IPS-18a (cell line): Measurements from ENCODE around the gene CACNA1H.
"Not testable (repeated sequence)": the region's sequence is repeated elsewhere in the genome, so short reads cannot be mapped to it uniquely, and the experiment has no call there.

Experiments
- H3K27ac ChIP-seq: one replicate; pipeline ENCODE4 v1.5.1; 2013; ENCODE audit warnings: low read length
- H3K27me3 ChIP-seq: one replicate; pipeline ENCODE4 v1.6.1; 2013; ENCODE audit warnings: mild to moderate bottlenecking, low read length; ENCODE audit not compliant: control insufficient read depth, insufficient read depth
- H3K36me3 ChIP-seq: one replicate; pipeline ENCODE4 v1.6.1; 2013; ENCODE audit warnings: low read depth, low read length; ENCODE audit not compliant: control insufficient read depth
- H3K4me1 ChIP-seq: one replicate; pipeline ENCODE4 v1.6.1; 2013; ENCODE audit warnings: low read depth, low read length; ENCODE audit not compliant: control insufficient read depth
- H3K4me3 ChIP-seq: one replicate; pipeline ENCODE4 v1.5.1; 2013; ENCODE audit warnings: low read length
- H3K9ac ChIP-seq: one replicate; pipeline ENCODE4 v1.6.1; 2013; ENCODE audit warnings: mild to moderate bottlenecking, low read length, moderate library complexity
- H3K9me3 ChIP-seq: one replicate; pipeline ENCODE4 v1.6.1; 2013; ENCODE audit warnings: low read depth, low read length; ENCODE audit not compliant: control insufficient read depth

Gene CACNA1H

DNA sequence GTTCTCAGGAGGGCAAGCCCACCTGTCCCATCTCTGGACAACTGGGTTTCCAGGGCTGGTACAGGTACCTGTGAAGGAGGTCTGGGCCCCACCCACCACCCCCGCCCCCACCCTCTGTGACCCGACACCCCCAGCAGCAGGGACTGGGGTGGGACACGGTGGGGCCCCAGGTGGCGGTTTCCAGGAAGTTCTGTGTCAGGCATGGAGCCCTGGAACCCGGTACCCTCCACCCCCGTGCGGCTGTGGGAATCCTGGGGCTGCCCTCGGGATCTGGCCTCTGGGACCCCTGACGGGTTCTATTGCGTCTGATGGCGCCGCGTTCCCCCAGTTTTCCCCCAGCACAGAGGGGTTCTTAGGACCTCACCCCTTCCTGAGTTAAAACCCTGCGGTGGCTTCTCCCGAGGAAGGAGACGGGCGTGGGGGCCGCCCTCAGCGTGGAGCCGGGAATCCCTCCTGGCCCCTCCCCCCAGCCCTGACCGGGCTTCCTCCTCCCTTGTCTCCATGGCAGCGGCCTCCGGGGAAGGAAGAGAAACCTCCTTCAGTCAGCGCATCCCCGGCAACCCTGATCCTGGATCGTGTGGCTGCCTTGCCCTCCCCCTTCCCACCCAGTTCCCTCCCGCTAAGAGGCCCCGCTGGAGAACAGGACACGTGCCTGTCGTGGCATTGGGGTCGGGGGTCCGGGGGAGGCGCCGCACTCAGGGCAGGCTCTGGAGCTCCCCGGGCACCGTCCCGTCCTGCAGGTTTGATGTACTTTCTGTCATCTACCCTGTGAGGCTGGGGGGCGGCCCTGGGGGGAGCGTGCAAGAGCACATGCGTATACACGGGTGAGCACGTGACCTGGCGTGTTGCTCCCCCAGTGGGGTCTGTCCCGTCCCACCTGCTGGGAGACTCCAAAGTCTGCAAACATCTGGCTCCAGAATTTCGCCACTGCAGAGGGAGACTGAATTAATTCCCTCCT, 30.3 kb downstream of the CACNA1H start:
- no peaks in the 10 kb centered on the region for H3K27me3 ChIP-seq
- H3K9ac ChIP-seq, result no peak overlapping the region
- no peaks in the 10 kb centered on the region for H3K9me3 ChIP-seq
- no peaks in the 10 kb centered on the region for H3K4me1 ChIP-seq
- H3K27ac ChIP-seq, result no peak overlapping the region
- no peak overlapping the region for H3K4me3 ChIP-seq
- no peaks in the 10 kb centered on the region for H3K36me3 ChIP-seq

DNA sequence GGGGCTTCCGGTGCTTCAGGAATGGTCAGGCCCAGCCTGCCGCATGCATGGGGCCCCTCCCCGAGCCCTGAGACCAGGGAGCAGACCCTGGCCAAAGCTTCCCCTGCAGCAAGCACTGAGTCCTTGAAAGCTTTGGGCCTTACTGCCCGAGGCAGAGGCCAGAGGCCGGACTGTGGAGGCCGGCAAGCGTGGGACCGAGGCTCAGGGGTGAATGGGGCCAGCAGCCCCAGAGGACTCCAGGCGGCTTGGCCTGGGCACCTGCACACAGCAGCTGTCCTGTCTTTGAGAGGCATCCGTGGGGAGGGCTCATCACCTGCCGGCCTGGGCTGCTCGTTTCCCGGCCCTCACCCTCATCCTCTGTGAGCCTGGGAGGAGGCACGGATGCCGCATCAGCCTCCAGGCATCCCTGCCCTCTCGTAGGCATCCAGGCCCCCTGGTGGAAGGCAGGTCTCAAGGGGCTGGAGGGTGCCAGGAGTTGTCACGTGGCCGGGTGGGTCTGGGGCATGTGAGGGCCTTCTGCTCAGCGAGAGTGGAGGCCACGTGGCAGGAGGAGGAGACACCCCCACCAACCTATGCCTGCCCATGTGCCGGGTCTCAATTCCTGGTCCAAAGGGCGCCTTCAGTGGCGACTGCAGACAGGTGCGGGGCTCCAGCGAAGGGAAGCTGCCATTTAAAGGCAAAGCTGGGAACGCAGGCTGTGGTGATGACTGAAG, 31.4 kb downstream of the CACNA1H start:
- Histone ChIP-seq H3K4me1 (no peaks in the 10 kb centered on the region), H3K9ac (no peak overlapping the region), H3K4me3 (no peak overlapping the region), H3K36me3 (no peaks in the 10 kb centered on the region), H3K9me3 (no peaks in the 10 kb centered on the region), H3K27ac (no peak overlapping the region), H3K27me3 (no peaks in the 10 kb centered on the region)

DNA sequence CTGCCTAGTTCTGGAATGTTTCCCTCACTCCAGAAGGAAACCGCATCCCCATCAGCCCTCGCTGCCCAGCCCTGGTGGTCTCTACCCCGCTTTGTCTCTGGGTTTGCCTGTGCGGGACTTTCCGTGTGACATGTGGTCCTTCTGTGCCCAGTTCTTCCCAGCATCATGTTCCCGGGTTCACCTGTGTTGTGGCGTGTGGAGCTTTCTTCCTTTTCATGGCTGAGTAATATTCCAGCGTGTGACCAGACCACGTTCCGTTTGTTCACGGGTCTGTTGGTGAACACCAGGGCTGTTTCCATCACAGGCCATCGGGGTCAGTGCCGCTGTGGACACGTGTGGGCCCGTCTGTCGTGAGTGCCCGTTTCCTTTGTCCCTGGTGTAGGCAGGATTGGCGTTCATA, 32.1 kb downstream of the CACNA1H start:
- no peaks in the 10 kb centered on the region for H3K36me3 ChIP-seq
- no peaks in the 10 kb centered on the region for H3K9me3 ChIP-seq
- H3K4me1 ChIP-seq, result no peaks in the 10 kb centered on the region
- H3K9ac ChIP-seq, result no peak overlapping the region
- no peaks in the 10 kb centered on the region for H3K27me3 ChIP-seq
- no peak overlapping the region for H3K4me3 ChIP-seq
- no peak overlapping the region for H3K27ac ChIP-seq

DNA sequence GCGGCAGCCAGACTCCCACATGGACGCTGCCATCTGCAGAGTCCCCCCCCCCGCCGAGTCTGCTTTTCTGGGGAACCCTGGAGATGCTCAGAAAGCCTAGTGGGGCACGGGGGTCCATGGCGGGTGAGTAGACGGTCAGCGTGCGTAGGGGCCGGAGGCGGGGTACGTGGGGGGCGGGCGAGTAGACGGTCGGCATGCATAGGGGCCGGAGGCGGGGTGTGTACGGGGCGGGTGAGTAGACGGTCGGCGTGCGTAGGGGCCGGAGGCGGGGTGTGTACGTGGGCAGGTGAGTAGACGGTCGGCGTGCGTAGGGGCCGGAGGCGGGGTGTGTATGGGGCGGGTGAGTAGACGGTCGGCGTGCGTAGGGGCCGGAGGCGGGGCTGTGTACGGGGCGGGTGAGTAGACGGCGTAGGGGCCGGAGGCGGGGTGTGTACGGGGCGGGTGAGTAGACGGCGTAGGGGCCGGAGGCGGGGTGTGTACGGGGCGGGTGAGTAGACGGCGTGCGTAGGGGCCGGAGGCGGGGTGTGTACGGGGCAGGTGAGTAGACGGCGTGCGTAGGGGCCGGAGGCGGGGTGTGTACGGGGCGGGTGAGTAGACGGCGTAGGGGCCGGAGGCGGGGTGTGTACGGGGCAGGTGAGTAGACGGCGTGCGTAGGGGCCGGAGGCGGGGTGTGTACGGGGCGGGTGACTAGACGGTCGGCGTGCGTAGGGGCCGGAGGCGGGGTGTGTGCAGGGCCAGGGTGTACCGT, 32.7 kb downstream of the CACNA1H start:
- H3K9ac ChIP-seq, H3K4me1 ChIP-seq, H3K9me3 ChIP-seq, H3K27me3 ChIP-seq, H3K4me3 ChIP-seq, H3K36me3 ChIP-seq, H3K27ac ChIP-seq: not testable (repeated sequence)

DNA sequence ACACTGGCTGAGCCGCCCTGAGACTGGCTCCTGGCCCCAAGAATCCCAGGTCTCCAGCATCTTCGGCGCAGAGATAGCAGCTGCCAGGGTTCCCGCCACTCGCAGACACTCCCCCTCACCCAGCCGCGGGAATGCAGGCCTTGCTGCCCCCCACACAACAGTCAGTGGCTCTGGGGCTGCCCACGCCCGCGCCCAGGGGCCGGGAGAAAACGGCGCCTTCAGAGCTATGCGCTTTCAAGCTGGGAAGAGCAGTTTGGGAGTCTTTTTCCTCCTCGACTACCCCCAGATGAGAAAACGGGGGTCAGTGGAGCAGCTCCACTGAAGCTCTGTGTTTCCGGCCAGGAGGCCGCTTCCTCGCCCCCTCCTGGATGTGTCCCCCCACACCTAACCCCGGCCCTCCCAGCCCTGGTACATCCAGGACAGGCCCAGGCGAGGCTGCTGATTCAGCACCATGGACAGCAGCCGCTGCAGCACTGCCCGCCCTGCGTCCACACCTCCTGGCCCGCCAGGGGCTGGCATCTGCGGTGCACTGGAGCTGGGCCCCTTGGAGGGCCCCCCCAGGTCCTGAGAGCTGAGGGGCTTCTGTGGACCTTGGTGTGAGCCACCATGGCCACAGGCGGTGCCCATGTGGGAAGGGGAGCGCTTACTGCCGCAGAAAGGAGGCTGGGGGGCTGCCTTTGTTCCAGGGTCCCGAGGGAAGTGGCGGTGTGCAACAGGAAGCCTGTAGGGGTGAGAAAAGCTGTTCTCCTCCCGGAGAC, 35.7 kb downstream of the CACNA1H start:
- Histone ChIP-seq H3K27me3 (no peaks in the 10 kb centered on the region), H3K9ac (no peak overlapping the region), H3K4me3 (no peak overlapping the region), H3K4me1 (no peaks in the 10 kb centered on the region), H3K36me3 (no peaks in the 10 kb centered on the region), H3K27ac (no peak overlapping the region), H3K9me3 (no peaks in the 10 kb centered on the region)

DNA sequence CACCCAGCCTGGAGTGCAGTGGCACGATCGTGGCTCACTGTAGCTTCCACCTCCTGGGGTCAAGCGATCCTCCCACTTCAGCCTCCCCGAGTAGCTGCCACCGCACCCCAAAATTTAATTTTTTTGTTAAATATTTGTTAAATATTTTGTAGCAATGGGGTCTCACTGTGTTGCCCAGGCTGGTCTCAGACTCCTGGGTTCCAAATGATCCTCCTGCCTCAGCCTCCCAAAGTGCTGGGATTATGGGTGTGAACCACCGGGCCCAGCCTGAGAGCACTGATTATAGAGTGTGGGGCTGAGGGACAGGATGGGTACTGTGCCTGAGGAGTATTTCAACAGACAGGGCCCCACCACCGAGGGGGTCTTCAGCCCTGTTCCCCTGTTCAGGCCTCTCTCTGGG, 36.5 kb downstream of the CACNA1H start:
- H3K36me3 ChIP-seq, result no peaks in the 10 kb centered on the region
- no peaks in the 10 kb centered on the region for H3K9me3 ChIP-seq
- no peak overlapping the region for H3K4me3 ChIP-seq
- H3K27me3 ChIP-seq, result no peaks in the 10 kb centered on the region
- H3K9ac ChIP-seq, result no peak overlapping the region
- no peak overlapping the region for H3K27ac ChIP-seq
- H3K4me1 ChIP-seq, result no peaks in the 10 kb centered on the region

DNA sequence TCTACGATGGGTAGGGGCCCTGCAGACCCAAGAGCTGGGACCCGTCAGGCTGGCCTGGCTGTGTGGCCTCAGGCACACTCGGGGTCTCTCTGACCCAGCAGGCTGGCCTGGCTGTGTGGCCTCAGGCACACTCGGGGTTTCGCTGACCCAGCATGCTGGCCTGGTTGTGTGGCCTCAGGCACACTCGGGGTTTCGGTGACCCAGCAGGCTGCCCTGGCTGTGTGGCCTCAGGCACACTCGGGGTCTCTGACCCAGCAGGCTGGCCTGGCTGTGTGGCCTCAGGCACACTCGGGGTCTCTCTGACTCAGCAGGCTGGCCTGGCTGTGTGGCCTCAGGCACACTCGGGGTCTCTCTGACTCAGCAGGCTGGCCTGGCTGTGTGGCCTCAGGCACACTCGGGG, 37.9 kb downstream of the CACNA1H start:
- not testable (repeated sequence) for H3K27ac ChIP-seq, H3K27me3 ChIP-seq, H3K9me3 ChIP-seq, H3K4me1 ChIP-seq, H3K9ac ChIP-seq, H3K4me3 ChIP-seq, H3K36me3 ChIP-seq

DNA sequence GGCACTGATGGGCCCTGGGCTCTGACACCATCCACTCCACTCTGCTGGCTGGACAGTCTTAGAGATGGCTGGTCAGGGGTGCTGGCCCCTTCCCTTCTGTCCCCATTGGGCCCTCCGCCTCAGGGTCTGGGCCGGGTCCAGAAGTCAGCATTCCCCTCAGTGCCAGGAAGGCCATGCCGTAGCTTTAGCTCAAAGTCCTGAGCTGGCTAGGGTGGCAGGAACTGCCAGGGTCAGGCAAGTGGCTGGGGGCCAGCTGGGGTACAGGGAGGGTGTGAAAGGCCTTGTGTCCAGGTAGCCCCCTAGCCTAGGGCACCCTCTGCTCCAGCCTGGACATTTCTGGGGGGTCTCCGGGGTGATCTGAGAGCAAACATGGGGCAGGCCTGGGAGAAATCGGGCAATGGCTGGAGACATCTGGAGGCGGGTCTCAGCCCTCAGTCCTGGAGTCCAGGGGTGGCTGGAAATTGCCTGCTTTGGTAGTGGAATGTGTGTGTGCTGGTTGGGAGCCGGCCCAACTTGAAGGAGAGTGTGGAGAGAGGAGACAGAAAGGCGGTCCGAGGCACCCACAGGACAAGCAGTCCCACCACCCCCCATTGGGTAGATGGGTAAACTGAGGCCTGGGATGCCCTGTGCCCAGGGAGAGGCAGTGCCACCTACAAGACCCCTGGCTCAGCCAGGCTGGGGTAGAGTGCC, 39.6 kb downstream of the CACNA1H start:
- H3K9me3 ChIP-seq, result no peaks in the 10 kb centered on the region
- no peak overlapping the region for H3K4me3 ChIP-seq
- H3K27ac ChIP-seq, result no peak overlapping the region
- no peak overlapping the region for H3K9ac ChIP-seq
- H3K4me1 ChIP-seq, result no peaks in the 10 kb centered on the region
- H3K27me3 ChIP-seq, result no peaks in the 10 kb centered on the region
- no peaks in the 10 kb centered on the region for H3K36me3 ChIP-seq

DNA sequence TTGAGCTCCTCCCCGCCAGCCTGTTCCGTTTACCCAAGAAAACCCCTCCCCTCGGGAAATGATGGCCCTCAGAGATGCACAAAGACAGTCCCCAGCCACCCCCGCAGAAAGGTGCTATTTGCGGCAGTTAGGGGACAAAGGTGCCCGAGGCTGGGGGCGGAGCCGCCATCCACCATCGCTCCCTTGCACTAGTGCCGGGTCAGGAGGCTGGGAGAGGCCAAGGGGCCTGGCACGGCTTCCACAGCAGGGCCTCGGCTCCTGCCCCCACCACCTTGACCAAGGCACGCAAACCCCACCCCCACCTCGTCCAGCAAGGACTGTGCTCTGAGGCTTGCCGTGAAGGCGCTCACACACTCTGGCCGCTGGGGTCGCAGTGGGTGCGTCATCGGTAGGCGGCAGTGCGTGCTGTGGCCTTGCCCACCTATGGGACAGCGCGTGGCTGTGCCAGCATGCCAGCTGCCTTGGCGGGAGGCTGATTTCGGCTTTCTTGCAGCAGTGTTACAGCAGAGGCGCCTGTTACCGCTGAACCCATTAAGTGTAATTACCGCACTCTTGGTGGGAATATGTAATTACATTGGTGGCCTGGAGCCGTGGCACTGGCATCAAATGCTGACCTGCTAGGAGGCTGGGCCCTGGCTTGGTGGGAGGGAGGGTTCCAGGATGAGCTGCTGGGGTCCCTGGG, 40.4 kb downstream of the CACNA1H start:
- no peaks in the 10 kb centered on the region for H3K27me3 ChIP-seq
- H3K4me3 ChIP-seq, result no peak overlapping the region

DNA sequence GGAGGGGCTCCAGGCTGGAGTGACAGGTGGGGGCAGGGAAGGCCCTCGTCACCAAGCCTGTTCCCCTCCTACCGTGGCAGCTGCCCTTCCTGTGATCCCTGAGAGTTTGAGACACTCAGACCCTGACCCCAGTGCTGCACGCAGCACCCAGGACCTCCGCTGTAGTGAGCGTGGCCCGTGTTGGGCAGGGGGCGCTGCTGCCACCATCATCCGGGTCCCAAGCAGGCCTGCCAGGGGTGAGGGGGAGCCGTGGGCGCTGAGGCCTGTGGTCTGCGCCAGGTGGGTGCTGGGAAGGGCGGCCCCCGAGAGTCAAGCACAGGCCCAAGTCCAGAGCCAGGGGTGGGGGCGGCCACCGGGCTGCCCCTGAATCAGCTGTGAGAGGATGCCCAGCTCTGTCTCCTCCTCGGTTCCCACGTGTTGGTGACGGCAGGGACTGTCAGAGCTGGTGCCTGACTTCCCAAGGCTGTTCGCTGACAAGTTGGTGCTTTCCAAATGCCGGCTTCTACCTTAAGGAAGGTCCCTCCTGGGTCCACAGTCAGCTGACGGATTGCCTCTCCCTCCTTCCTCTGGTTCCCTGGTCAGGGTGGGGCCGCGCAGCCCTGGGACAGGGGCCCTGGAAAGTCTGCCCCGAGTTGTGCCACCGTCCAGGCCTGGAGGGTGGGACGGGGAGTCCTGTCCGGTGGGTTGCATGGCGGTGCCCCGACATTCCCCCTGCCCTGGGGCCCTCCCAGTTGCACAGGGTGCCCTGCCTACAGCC, 41.1 kb downstream of the CACNA1H start:
- Histone ChIP-seq H3K4me3 (no peak overlapping the region), H3K4me1 (no peaks in the 10 kb centered on the region), H3K27me3 (no peaks in the 10 kb centered on the region), H3K9me3 (no peaks in the 10 kb centered on the region), H3K36me3 (no peaks in the 10 kb centered on the region), H3K9ac (no peak overlapping the region), H3K27ac (no peak overlapping the region)

More for the DNA sequence above, 40.4 kb downstream of the CACNA1H start:
- H3K9me3 ChIP-seq, result no peaks in the 10 kb centered on the region
- H3K4me1 ChIP-seq, result no peaks in the 10 kb centered on the region
- H3K36me3 ChIP-seq, result no peaks in the 10 kb centered on the region
- no peak overlapping the region for H3K27ac ChIP-seq
- no peak overlapping the region for H3K9ac ChIP-seq
